ENCODE data around the gene SMC3. TPM values are rescaled to one million over a fixed set of nuclear protein-coding genes. Genes with fewer than 3 reads are reported as not detected.

The SMC3 gene
- total and polyA plus RNA-seq, 2 experiments from 2014 or later: 72.3 to 320 TPM

GRCh38 chr10:110568055-110568735, 700 bp downstream of the SMC3 start (continued):
- TF ChIP-seq POLR2AphosphoS5 (IDR thresholded peaks at IDR 0.05; ENCODE audit: low read depth): no peak
- TF ChIP-seq JUNB (IDR thresholded peaks at IDR 0.05; ENCODE audit: unreplicated experiment): no peak
- no peak for TF ChIP-seq ZNF114 (CRISPR knock-in tag; IDR thresholded peaks at IDR 0.05)

DNA sequence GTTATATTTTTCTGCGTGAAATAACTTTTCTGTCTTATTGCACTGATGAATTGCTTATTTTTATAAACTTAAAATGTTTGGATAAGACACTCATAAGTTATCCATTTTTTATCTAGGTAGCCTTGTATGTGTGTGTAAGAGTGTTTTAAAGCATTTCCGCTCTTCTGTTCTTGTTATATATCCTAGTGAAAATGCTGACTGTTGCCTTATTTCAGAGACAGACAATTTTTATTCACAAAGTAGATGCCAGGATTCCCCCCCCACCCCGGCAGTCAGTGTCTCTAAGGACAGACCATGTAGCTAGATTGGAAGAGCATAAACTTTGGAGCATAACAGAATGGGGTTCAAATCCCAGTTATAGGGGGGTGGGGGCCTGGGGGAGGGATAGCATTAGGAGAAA, 1.6 kb downstream of the SMC3 start:
- ATAC-seq (no peak), DNase-seq (ENCODE audit: low spot score) (no peak)
- Mint-ChIP-seq H3K4me3 (peak overlapping the region; percentile 95), H3K27ac (no peak overlapping the region), H3K36me3 (ENCODE audit: low read depth) (peaks cover 9% of the 10 kb centered on the region), H3K27me3 (ENCODE audit: insufficient read depth, low read depth, poor library complexity) (peaks cover 5% of the 10 kb centered on the region), H3K4me1 (peaks cover 12% of the 10 kb centered on the region; the same call in 2 of the 3 replicates), H3K9me3 (no peaks in the 10 kb centered on the region)
- H3F3A ChIP-seq (replicated peaks; ENCODE audit: low read depth): no peaks in the 10 kb centered on the region
- H3K79me2 ChIP-seq (replicated peaks; ENCODE audit: insufficient read depth): peaks cover 64% of the 10 kb centered on the region
- H3K4me2 ChIP-seq: peak overlapping the region; percentile 72
- no peaks in the 10 kb centered on the region for H3K9me2 ChIP-seq (ENCODE audit: insufficient read depth)
- H3K4me1 ChIP-seq (ENCODE audit: insufficient read depth): no peaks in the 10 kb centered on the region; the same call in 1 of the 2 replicates
- H3K27me3 ChIP-seq (ENCODE audit: insufficient read depth): no peaks in the 10 kb centered on the region
- no peak overlapping the region for H3K27ac ChIP-seq (ENCODE audit: low read depth)
- no peaks in the 10 kb centered on the region; the same call in 1 of the 2 replicates for H3K36me3 ChIP-seq (ENCODE audit: insufficient read depth)
- H3K4me3 ChIP-seq: peak overlapping the region; percentile 89
- H2AFZ ChIP-seq: no peak overlapping the region
- peaks cover 31% of the 10 kb centered on the region for H4K20me1 ChIP-seq (replicated peaks; ENCODE audit: insufficient read depth)
- TF ChIP-seq ZNF331 (CRISPR knock-in tag; IDR thresholded peaks at IDR 0.05; ENCODE audit: low read depth) (no peak), POLR2AphosphoS5 (IDR thresholded peaks at IDR 0.05; ENCODE audit: low read depth) (no peak), ZNF462 (CRISPR knock-in tag; IDR thresholded peaks at IDR 0.05) (no peak), STAT1 (IDR thresholded peaks at IDR 0.05; ENCODE audit: unreplicated experiment) (no peak), NANOG (IDR thresholded peaks at IDR 0.05; ENCODE audit: borderline replicate concordance) (no peak), REST (IDR thresholded peaks at IDR 0.05; ENCODE audit: unreplicated experiment) (no peak), ZNF114 (CRISPR knock-in tag; IDR thresholded peaks at IDR 0.05) (no peak), CTCF (conservative IDR thresholded peaks at IDR 0.05; ENCODE audit: low read depth in 2 of 2) (no peak), EZH2 (IDR thresholded peaks at IDR 0.05; ENCODE audit: low read depth, unreplicated experiment) (no peak), CREB1 (CRISPR knock-in tag; IDR thresholded peaks at IDR 0.05; ENCODE audit: low read depth) (no peak)
- TF ChIP-seq, protein P1, sequence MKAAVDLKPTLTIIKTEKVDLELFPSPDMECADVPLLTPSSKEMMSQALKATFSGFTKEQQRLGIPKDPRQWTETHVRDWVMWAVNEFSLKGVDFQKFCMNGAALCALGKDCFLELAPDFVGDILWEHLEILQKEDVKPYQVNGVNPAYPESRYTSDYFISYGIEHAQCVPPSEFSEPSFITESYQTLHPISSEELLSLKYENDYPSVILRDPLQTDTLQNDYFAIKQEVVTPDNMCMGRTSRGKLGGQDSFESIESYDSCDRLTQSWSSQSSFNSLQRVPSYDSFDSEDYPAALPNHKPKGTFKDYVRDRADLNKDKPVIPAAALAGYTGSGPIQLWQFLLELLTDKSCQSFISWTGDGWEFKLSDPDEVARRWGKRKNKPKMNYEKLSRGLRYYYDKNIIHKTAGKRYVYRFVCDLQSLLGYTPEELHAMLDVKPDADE (IDR thresholded peaks at IDR 0.05): no peak

All from GM23338 (cell line).